T-cell (primary cell): ENCODE measurements around the gene CRYBB3. TPM values are rescaled to one million over a fixed set of nuclear protein-coding genes. Genes with fewer than 3 reads are reported as not detected.
"Not testable (repeated sequence)": the region's sequence is repeated elsewhere in the genome, so short reads cannot be mapped to it uniquely, and the experiment has no call there.

Experiments used
- ATAC-seq, 4 experiments: fragments of 200-7000 bp in 3 of 4; fragments of 150-1000 bp in 1 of 4; cut with Tn5 transposase; replicated peaks in 1 of 4; 1 replicate in 3 of 4; 2 replicates in 1 of 4; pipeline ENCODE4 v1.10.0; 2021; ENCODE audit warnings: moderate library complexity in 3 of 4, mild to moderate bottlenecking in 2 of 4, moderate number of reproducible peaks in 1 of 4
- CTCF ChIA-PET, 2 donors: fragments of 300-600 bp; sonication (Branson Sonifier 250); formaldehyde crosslinking; loops; one replicate each; lab custom pipeline; 2022; ENCODE audit warnings: antibody characterized with exemption in 2 of 2; lab: Charles Lee
- POLR2A ChIA-PET, 2 donors: fragments of 300-600 bp; sonication (Branson Sonifier 250); formaldehyde crosslinking; loops; one replicate each; lab custom pipeline; 2022; ENCODE audit warnings: antibody characterized with exemption in 2 of 2; lab: Charles Lee
- DNase-seq, 35 experiments: peaks; one replicate each; pipeline versions ENCODE4 v3.0.0 to v3.0.0-alpha.2; 2013 to 2023
- H3K27ac ChIP-seq: one replicate; pipeline ENCODE4 v1.5.1; 2013; ENCODE audit warnings: low read length
- H3K27me3 ChIP-seq, 2 experiments: replicated peaks in 1 of 2; 1 replicate in 1 of 2; 2 replicates in 1 of 2; pipeline versions ENCODE4 v1.6.1 to v1.7.0; 2013; ENCODE audit warnings: low read length in 1 of 2, mixed read lengths in 1 of 2; ENCODE audit not compliant: control insufficient read depth in 2 of 2, insufficient read depth in 2 of 2; ENCODE audit errors: extremely low read depth in 1 of 2
- H3K36me3 ChIP-seq, 2 donors: 1 replicate in 1 of 2; 2 replicates in 1 of 2; pipeline versions ENCODE4 v1.6.1 to v1.7.0; 2013; ENCODE audit warnings: low read length in 1 of 2; ENCODE audit not compliant: control insufficient read depth in 2 of 2, insufficient read depth in 1 of 2; ENCODE audit errors: extremely low read depth in 1 of 2
- H3K4me1 ChIP-seq, 2 experiments: 1 replicate in 1 of 2; 2 replicates in 1 of 2; pipeline versions ENCODE4 v1.6.1 to v1.7.0; 2013; ENCODE audit warnings: low read length in 2 of 2, mixed read lengths in 1 of 2; ENCODE audit not compliant: insufficient read depth in 2 of 2, control insufficient read depth in 1 of 2; ENCODE audit errors: extremely low read depth in 1 of 2
- H3K4me3 ChIP-seq, 2 donors: 1 replicate in 1 of 2; 2 replicates in 1 of 2; pipeline versions ENCODE4 v1.5.1 to v1.7.0; 2013; ENCODE audit warnings: mild to moderate bottlenecking in 2 of 2, low read length in 1 of 2, moderate library complexity in 1 of 2; ENCODE audit not compliant: control insufficient read depth in 1 of 2; ENCODE audit errors: extremely low read depth in 1 of 2
- H3K9me3 ChIP-seq: 2 replicates; pipeline ENCODE4 v1.7.0; 2013
- H3K27ac Mint-ChIP-seq, 2 donors: one replicate each; pipeline ENCODE4 v1.8.0; 2020 to 2021; ENCODE audit warnings: mild to moderate bottlenecking in 2 of 2, mixed read lengths in 2 of 2
- H3K27me3 Mint-ChIP-seq, 2 donors: one replicate each; pipeline ENCODE4 v1.8.0; 2021 to 2022; ENCODE audit warnings: mixed read lengths in 2 of 2
- H3K36me3 Mint-ChIP-seq: one replicate; pipeline ENCODE4 v1.8.0; 2021; ENCODE audit warnings: mixed read lengths
- H3K4me1 Mint-ChIP-seq, 3 donors: one replicate each; pipeline ENCODE4 v1.8.0; 2020 to 2022; ENCODE audit warnings: mixed read lengths in 3 of 3, mild to moderate bottlenecking in 1 of 3
- H3K4me3 Mint-ChIP-seq, 3 donors: one replicate each; pipeline ENCODE4 v1.8.0; 2020 to 2022; ENCODE audit warnings: mild to moderate bottlenecking in 3 of 3, mixed read lengths in 3 of 3, moderate library complexity in 3 of 3
- H3K9me3 Mint-ChIP-seq, 3 donors: one replicate each; pipeline ENCODE4 v1.8.0; 2020 to 2022; ENCODE audit warnings: mixed read lengths in 3 of 3
- WGBS: methylation state at CpG from one replicate; pipeline ENCODE4 v1.1.5; 2013; ENCODE audit warnings: missing lambda C conversion rate; ENCODE audit not compliant: insufficient coverage; 5-methylcytosine and 5-hydroxymethylcytosine counted together
- total RNA-seq, 35 experiments: library from RNA in 6 of 35; stranded (reverse) in 6 of 35; fragments of 120-200 nt in 1 of 35; gene quantifications; one replicate each; pipeline versions ENCODE4 v1.2.1 to v1.2.4 and lab custom pipeline; 2013 to 2026

CRYBB3 gene
- total RNA-seq, 5 donors from 2014 or later (not counting 1 experiment from before 2014, with no cell fraction given), result 0.89 TPM; not detected in 4

DNA sequence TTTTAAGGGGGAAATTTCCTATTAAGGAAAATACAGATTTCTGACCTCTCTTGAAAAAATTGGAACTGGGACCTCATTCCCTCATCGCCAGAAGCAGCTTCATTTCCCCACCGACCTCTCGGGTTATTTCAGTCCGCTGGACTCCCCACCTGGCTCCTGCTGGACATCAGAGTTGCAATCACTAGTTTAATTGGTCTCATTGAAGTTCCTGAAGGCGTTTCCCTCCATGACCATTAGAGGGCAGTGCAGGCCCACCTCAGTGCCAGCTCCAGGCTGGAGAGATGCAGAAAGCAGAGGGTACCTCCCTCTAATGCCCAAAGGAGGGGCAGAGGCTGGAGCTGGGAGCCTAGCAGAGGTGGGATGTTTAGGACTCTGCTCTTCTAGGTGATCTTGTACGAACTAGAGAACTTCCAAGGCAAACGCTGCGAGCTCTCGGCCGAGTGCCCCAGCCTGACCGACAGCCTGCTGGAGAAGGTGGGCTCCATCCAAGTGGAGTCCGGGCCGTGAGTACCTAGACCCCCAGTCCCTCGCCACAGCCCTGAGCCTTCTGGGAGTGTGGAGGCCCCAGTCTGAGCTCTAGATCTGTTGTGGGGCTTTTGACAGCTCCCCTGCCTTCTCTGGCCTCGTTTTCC is 2.7 kb downstream of the CRYBB3 start:
- peaks cover 4% of the 10 kb centered on the region for H3K36me3 Mint-ChIP-seq
- 45% methylated on average over 11 of the region's 15 CpGs for WGBS
- CTCF ChIA-PET, result interaction anchor here in 1 of 2 donors (0.6 kb wide), 1 partner anchor 62 kb away, joined by 3 read pairs; no protein-coding TSS in a partner anchor
- Histone ChIP-seq H3K27me3 (no peaks in the 10 kb centered on the region), H3K9me3 (no peaks in the 10 kb centered on the region), H3K36me3 (peaks cover 0 to 3% of the 10 kb centered on the region in 2 donors), H3K4me1 (no peaks in the 10 kb centered on the region), H3K4me3 (no peak overlapping the region), H3K27ac (no peak overlapping the region)
- DNase-seq (peak in 31 of 35 experiments; percentile 9 to 68 (median 35)), ATAC-seq (peak in 3 of 4 experiments; percentile 54 to 60 (median 55))
- POLR2A ChIA-PET, result no interaction called here
- no peaks in the 10 kb centered on the region for H3K9me3 Mint-ChIP-seq
- no peak overlapping the region for H3K27ac Mint-ChIP-seq
- H3K4me1 Mint-ChIP-seq, result no peaks in the 10 kb centered on the region
- H3K27me3 Mint-ChIP-seq, result no peaks in the 10 kb centered on the region
- no peak overlapping the region for H3K4me3 Mint-ChIP-seq

- ATAC-seq, result no peak
- WGBS, result no CpG with 5 or more reads among the region's 4 CpGs
- CTCF ChIA-PET, result interaction anchor here in 1 of 2 donors (0.5 kb wide), 1 partner anchor 20 kb away, joined by 3 read pairs; no protein-coding TSS in a partner anchor
Measured at GRCh38 chr22:25203082-25203481, 3.4 kb downstream of the CRYBB3 start.

DNA sequence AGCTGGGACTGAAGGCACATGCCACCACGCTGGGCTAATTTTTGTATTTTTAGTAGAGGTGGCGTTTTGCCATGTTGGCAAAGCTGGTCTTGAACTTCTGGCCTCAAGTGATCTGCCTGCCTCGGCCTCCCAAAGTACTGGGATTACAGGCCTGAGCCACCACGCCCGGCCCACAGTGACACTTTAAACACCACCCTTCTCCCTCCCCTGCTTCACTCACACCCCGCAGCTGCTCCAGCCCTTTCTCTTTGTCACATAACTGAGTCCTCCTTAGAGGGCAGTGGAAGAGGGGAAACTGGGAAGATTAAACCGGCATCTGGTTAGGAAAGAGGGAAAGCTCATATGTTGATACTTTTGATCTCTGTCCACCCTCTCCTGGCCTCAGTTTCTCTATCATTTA is 4.9 kb downstream of the CRYBB3 start:
- H3K4me1 Mint-ChIP-seq, H3K4me1 ChIP-seq, H3K27me3 Mint-ChIP-seq, H3K9me3 Mint-ChIP-seq, H3K4me3 Mint-ChIP-seq, H3K36me3 Mint-ChIP-seq, POLR2A ChIA-PET, DNase-seq, H3K36me3 ChIP-seq, H3K27ac Mint-ChIP-seq, H3K27ac ChIP-seq, ATAC-seq, H3K27me3 ChIP-seq, CTCF ChIA-PET, H3K9me3 ChIP-seq, H3K4me3 ChIP-seq: not testable (repeated sequence)
- 93% methylated on average over 3 of the region's 7 CpGs for WGBS

More at GRCh38 chr22:25203082-25203481, 3.4 kb downstream of the CRYBB3 start:
- Mint-ChIP-seq H3K4me3 (no peak overlapping the region), H3K4me1 (no peaks in the 10 kb centered on the region), H3K27ac (no peak overlapping the region), H3K36me3 (no peaks in the 10 kb centered on the region), H3K9me3 (no peaks in the 10 kb centered on the region), H3K27me3 (no peaks in the 10 kb centered on the region)
- no peaks in the 10 kb centered on the region for H3K4me1 ChIP-seq
- POLR2A ChIA-PET, result no interaction called here
- DNase-seq, result no peak
- H3K4me3 ChIP-seq, result no peak overlapping the region
- no peaks in the 10 kb centered on the region for H3K9me3 ChIP-seq
- no peak overlapping the region for H3K27ac ChIP-seq
- H3K36me3 ChIP-seq, result no peaks in the 10 kb centered on the region
- H3K27me3 ChIP-seq, result no peaks in the 10 kb centered on the region

- POLR2A ChIA-PET, result no interaction called here
- Mint-ChIP-seq H3K36me3 (no peaks in the 10 kb centered on the region), H3K9me3 (no peaks in the 10 kb centered on the region), H3K4me1 (no peaks in the 10 kb centered on the region), H3K27ac (no peak overlapping the region), H3K27me3 (no peaks in the 10 kb centered on the region), H3K4me3 (no peak overlapping the region)
- Histone ChIP-seq H3K4me3 (no peak overlapping the region), H3K9me3 (no peaks in the 10 kb centered on the region), H3K4me1 (no peaks in the 10 kb centered on the region), H3K27ac (no peak overlapping the region), H3K36me3 (no peaks in the 10 kb centered on the region), H3K27me3 (no peaks in the 10 kb centered on the region)
- no CpG with 5 or more reads among the region's 1 CpG for WGBS
- no peak for DNase-seq
- CTCF ChIA-PET, result no interaction called here
- no peak for ATAC-seq
Measured at GRCh38 chr22:25205847-25206246, 6.2 kb downstream of the CRYBB3 start.

DNA sequence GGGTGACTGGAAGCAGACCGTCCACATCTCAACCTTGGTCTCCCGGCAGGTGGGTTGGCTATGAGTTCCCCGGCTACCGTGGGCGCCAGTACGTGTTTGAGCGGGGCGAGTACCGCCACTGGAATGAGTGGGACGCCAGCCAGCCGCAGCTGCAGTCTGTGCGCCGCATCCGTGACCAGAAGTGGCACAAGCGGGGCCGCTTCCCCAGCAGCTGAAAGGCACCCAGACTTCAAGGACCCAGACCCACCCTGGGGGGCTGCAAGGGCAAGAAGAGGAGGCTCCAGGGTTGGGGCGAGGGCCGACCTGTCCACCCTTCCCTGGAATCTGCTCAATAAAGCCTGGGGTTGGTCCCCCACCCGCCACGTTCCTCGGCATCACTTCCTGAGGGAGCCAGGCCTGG is 7.3 kb downstream of the CRYBB3 start:
- ChIA-PET CTCF (no interaction called here), POLR2A (no interaction called here)
- Mint-ChIP-seq H3K27me3 (no peaks in the 10 kb centered on the region), H3K27ac (no peak overlapping the region), H3K4me3 (no peak overlapping the region), H3K4me1 (no peaks in the 10 kb centered on the region), H3K9me3 (no peaks in the 10 kb centered on the region), H3K36me3 (no peaks in the 10 kb centered on the region)
- no peaks in the 10 kb centered on the region for H3K27me3 ChIP-seq
- 92% methylated on average over 20 of the region's 21 CpGs for WGBS
- no peak overlapping the region for H3K4me3 ChIP-seq
- H3K36me3 ChIP-seq, result no peaks in the 10 kb centered on the region
- no peaks in the 10 kb centered on the region for H3K9me3 ChIP-seq
- ATAC-seq (no peak), DNase-seq (no peak)
- H3K27ac ChIP-seq, result no peak overlapping the region
- H3K4me1 ChIP-seq, result no peaks in the 10 kb centered on the region

DNA sequence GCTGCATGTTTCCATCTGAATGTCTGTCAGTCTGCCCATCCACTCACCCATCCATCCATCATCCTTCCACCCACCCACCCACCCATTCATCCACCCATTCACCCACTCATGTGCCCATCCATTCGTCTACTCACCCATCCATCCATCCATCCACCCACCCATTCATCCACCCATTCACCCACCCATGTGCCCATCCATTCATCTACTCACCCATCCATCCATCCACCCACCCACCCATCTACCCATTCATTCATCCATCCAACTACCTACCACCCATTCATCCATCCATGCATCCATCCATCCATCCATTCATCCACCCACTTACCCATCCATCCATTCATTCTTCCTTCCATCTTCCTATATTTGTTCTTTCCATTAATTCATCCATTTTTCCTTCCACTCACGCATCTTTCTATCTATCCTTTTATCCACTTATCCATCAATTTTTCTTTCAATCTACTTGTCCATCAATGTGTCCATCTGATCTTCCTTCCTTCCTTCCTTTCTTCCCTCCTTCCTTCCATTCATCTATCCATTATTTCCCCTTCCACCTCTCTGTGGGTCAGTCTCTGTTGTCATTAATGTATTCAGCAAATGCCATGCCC is 8.0 kb downstream of the CRYBB3 start:
- POLR2A ChIA-PET, result no interaction called here
- Histone ChIP-seq H3K27ac (no peak overlapping the region), H3K9me3 (no peaks in the 10 kb centered on the region), H3K27me3 (peaks cover 0 to 5% of the 10 kb centered on the region in 2 experiments), H3K36me3 (no peaks in the 10 kb centered on the region), H3K4me1 (no peaks in the 10 kb centered on the region), H3K4me3 (no peak overlapping the region)
- DNase-seq (no peak), ATAC-seq (no peak)
- Mint-ChIP-seq H3K4me1 (no peaks in the 10 kb centered on the region), H3K27me3 (no peaks in the 10 kb centered on the region), H3K27ac (no peak overlapping the region), H3K9me3 (no peaks in the 10 kb centered on the region), H3K4me3 (no peak overlapping the region), H3K36me3 (no peaks in the 10 kb centered on the region)
- CTCF ChIA-PET, result no interaction called here
- 58% methylated on average over 1 of the region's 2 CpGs for WGBS
